ENCODE data around the gene PARVA. TPM values are rescaled to one million over a fixed set of nuclear protein-coding genes. Genes with fewer than 3 reads are reported as not detected.

The PARVA gene
- total RNA-seq, 1 experiment from 2014 or later = 29.1 TPM

- intact Hi-C loops (cut with micrococcal nuclease; ENCODE audit: unreplicated experiment) = no loop called here
- Histone ChIP-seq H3K9me3 (ENCODE audit: control insufficient read depth, insufficient read depth, low read depth, low read length) (no peaks in the 10 kb centered on the region), H3K27ac (ENCODE audit: low read length) (no peak overlapping the region), H3K27me3 (ENCODE audit: control insufficient read depth, insufficient read depth, low read length) (no peaks in the 10 kb centered on the region), H3K36me3 (ENCODE audit: control insufficient read depth, insufficient read depth, low read length) (no peaks in the 10 kb centered on the region), H3K4me1 (ENCODE audit: control insufficient read depth, insufficient read depth, low read length) (no peaks in the 10 kb centered on the region), H3K4me3 (ENCODE audit: low read depth in 2 of 2, low read length in 2 of 2) (no peak overlapping the region)
- BruUV-seq (replicated peaks) = no TSS peak
- TF ChIP-seq POLR2AphosphoS5 (IDR thresholded peaks at IDR 0.05; ENCODE audit: low read depth, low read length) = no peak
- TF ChIP-seq REST (IDR thresholded peaks at IDR 0.05; ENCODE audit: insufficient read depth in 1 of 2, low read depth in 2 of 2, low read length in 1 of 2) = no peak
- TF ChIP-seq CTCF (IDR thresholded peaks at IDR 0.05) = no peak
- no peak for TF ChIP-seq TCF7L2 (IDR thresholded peaks at IDR 0.05; ENCODE audit: low read depth, low read length)
- no peak for TF ChIP-seq SIN3A (IDR thresholded peaks at IDR 0.05; ENCODE audit: borderline replicate concordance, insufficient read depth, low read depth, low read length)
- in situ Hi-C loops (cut with HindIII; ENCODE audit: low pct_unique_long_range_greater_than_20kb, low sequenced_read_pairs) = no loop called here
- ATAC-seq = no peak
- DNase-seq (ENCODE audit: low read depth, low spot score) = no peak
- ChIA-PET POLR2A (no interaction called here), CTCF (no interaction called here)
Measured at GRCh38 chr11:12529041-12529440, 151.7 kb downstream of the PARVA start.

- in situ Hi-C loops (cut with HindIII; ENCODE audit: low pct_unique_long_range_greater_than_20kb, low sequenced_read_pairs) (no loop called here), intact Hi-C loops (cut with micrococcal nuclease; ENCODE audit: unreplicated experiment) (no loop called here)
- Histone ChIP-seq H3K4me3 (ENCODE audit: low read depth in 2 of 2, low read length in 2 of 2) (no peak overlapping the region), H3K9me3 (ENCODE audit: control insufficient read depth, insufficient read depth, low read depth, low read length) (no peaks in the 10 kb centered on the region), H3K27me3 (ENCODE audit: control insufficient read depth, insufficient read depth, low read length) (no peaks in the 10 kb centered on the region), H3K27ac (ENCODE audit: low read length) (no peak overlapping the region), H3K4me1 (ENCODE audit: control insufficient read depth, insufficient read depth, low read length) (no peaks in the 10 kb centered on the region), H3K36me3 (ENCODE audit: control insufficient read depth, insufficient read depth, low read length) (no peaks in the 10 kb centered on the region)
- ChIA-PET CTCF (no interaction called here), POLR2A (no interaction called here)
- TF ChIP-seq REST (IDR thresholded peaks at IDR 0.05; ENCODE audit: insufficient read depth in 1 of 2, low read depth in 2 of 2, low read length in 1 of 2) (no peak), TCF7L2 (IDR thresholded peaks at IDR 0.05; ENCODE audit: low read depth, low read length) (no peak), SIN3A (IDR thresholded peaks at IDR 0.05; ENCODE audit: borderline replicate concordance, insufficient read depth, low read depth, low read length) (no peak), POLR2AphosphoS5 (IDR thresholded peaks at IDR 0.05; ENCODE audit: low read depth, low read length) (no peak), CTCF (IDR thresholded peaks at IDR 0.05) (no peak)
- BruUV-seq (replicated peaks) = no TSS peak
- ATAC-seq (no peak), DNase-seq (ENCODE audit: low read depth, low spot score) (no peak)
Measured at GRCh38 chr11:12529793-12530192, 152.4 kb downstream of the PARVA start.

All from Panc1 (cell line).